Lower lobe of right lung (tissue), 2 donors: Measurements from ENCODE around the gene HECTD4. TPM values are rescaled to one million over a fixed set of nuclear protein-coding genes. Genes with fewer than 3 reads are reported as not detected.

Experiments
- ATAC-seq, 2 donors: fragments of 200-7000 bp; cut with Tn5 transposase; one replicate each; pipeline ENCODE4 v1.9.1; 2020 to 2022; ENCODE audit warnings: mild to moderate bottlenecking in 2 of 2, moderate library complexity in 2 of 2
- DNase-seq: peaks from one replicate; pipeline ENCODE4 v3.0.0-alpha.2; 2020
- H3K27ac ChIP-seq: fragments of 200-600 bp; one replicate; pipeline ENCODE4 v1.8.0; 2022
- H3K27me3 ChIP-seq: fragments of 200-600 bp; one replicate; pipeline ENCODE4 v1.8.0; 2022; ENCODE audit warnings: low read depth
- H3K36me3 ChIP-seq: fragments of 200-600 bp; one replicate; pipeline ENCODE4 v1.8.0; 2022; ENCODE audit warnings: mild to moderate bottlenecking
- H3K4me1 ChIP-seq: fragments of 200-600 bp; one replicate; pipeline ENCODE4 v1.8.0; 2022
- H3K4me3 ChIP-seq: fragments of 200-600 bp; one replicate; pipeline ENCODE4 v1.8.0; 2022; ENCODE audit warnings: mild to moderate bottlenecking
- H3K9me3 ChIP-seq: fragments of 200-600 bp; one replicate; pipeline ENCODE4 v1.8.0; 2022
- intact Hi-C: fragments of 100-400 bp; cut with DNase I; formaldehyde crosslinking; loops from one replicate; pipeline ENCODE4 v1.11.0; 2022
- total RNA-seq: library from RNA; stranded (reverse); fragmentation: NEBNext Ultra II Directional; extraction: Animal tissue kit (Norgen Biotek cat#: 25700); gene quantifications from one replicate; pipeline ENCODE4 v1.2.1, GENCODE V29; 2021
- TF ChIP-seq, protein P1 (sequence below): fragments of 200-600 bp; IDR thresholded peaks from one replicate; pipeline ENCODE4 v1.8.0; 2022; ENCODE audit warnings: antibody characterized with exemption, mild to moderate bottlenecking
- donor health status: DM: no; HTN: yes; CAD: no; lungs with severe emphysema.

Gene HECTD4
- total RNA-seq, 1 donor from 2014 or later = 54.8 TPM

- TF ChIP-seq, protein P1, sequence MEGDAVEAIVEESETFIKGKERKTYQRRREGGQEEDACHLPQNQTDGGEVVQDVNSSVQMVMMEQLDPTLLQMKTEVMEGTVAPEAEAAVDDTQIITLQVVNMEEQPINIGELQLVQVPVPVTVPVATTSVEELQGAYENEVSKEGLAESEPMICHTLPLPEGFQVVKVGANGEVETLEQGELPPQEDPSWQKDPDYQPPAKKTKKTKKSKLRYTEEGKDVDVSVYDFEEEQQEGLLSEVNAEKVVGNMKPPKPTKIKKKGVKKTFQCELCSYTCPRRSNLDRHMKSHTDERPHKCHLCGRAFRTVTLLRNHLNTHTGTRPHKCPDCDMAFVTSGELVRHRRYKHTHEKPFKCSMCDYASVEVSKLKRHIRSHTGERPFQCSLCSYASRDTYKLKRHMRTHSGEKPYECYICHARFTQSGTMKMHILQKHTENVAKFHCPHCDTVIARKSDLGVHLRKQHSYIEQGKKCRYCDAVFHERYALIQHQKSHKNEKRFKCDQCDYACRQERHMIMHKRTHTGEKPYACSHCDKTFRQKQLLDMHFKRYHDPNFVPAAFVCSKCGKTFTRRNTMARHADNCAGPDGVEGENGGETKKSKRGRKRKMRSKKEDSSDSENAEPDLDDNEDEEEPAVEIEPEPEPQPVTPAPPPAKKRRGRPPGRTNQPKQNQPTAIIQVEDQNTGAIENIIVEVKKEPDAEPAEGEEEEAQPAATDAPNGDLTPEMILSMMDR = no peak
- H3K27me3 ChIP-seq = no peaks in the 10 kb centered on the region
- intact Hi-C loops = no loop called here
- peaks cover 63% of the 10 kb centered on the region for H3K4me1 ChIP-seq
- H3K36me3 ChIP-seq = no peaks in the 10 kb centered on the region
- ATAC-seq (no peak), DNase-seq (no peak)
- peak overlapping the region; percentile 87 for H3K4me3 ChIP-seq
- no peaks in the 10 kb centered on the region for H3K9me3 ChIP-seq
- H3K27ac ChIP-seq = peak overlapping the region; percentile 96
These were observed 256.2 kb downstream of the HECTD4 start for GRCh38 chr12:112126000-112126438.

- TF ChIP-seq, protein P1 = no peak
These were observed 256.8 kb downstream of the HECTD4 start, which contains the start of gene TRAFD1 for GRCh38 chr12:112125250-112125999. TRAFD1 (plus strand) TSS chr12:112125560; CDS start chr12:112130523, 4,963 bp downstream.

DNA sequence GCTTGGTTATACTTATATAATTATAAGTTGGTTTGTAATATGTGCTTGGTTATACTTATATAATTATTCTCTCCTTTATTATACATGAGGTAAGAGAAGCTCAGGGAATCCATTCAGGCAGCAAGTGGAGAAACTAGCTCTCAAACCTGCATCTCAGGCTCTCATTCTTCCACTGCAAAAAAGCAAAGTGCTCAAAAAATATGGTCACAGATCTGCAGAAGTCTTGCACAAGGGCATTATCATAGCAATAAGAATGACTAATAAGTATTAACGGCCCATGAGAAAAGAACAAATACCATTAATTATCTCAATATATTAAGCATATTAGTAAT, 257.3 kb downstream of the HECTD4 start:
- Histone ChIP-seq H3K9me3 (no peaks in the 10 kb centered on the region), H3K4me3 (peak overlapping the region; percentile 87), H3K27ac (peak overlapping the region; percentile 96), H3K4me1 (peaks cover 53% of the 10 kb centered on the region), H3K36me3 (no peaks in the 10 kb centered on the region), H3K27me3 (no peaks in the 10 kb centered on the region)
- intact Hi-C loops = no loop called here
- TF ChIP-seq, protein P1 = no peak
- ATAC-seq = no peak
- no peak for DNase-seq

More at GRCh38 chr12:112125250-112125999, 256.8 kb downstream of the HECTD4 start, which contains the start of gene TRAFD1:
- Histone ChIP-seq H3K27ac (peak within 1 kb of the TSS; percentile 96), H3K4me1 (peaks cover 59% of the 10 kb centered on the region), H3K4me3 (peak within 1 kb of the TSS; percentile 87), H3K27me3 (no peaks in the 10 kb centered on the region), H3K36me3 (no peaks in the 10 kb centered on the region), H3K9me3 (no peaks in the 10 kb centered on the region)
- DNase-seq (peak; percentile 97), ATAC-seq (peak; percentile 99 to 100)
- intact Hi-C loops = no loop called here

GRCh38 chr12:112122823-112123690, 259.2 kb downstream of the HECTD4 start:
- H3K27ac ChIP-seq = peak overlapping the region; percentile 56
- ATAC-seq = no peak
- peaks cover 35% of the 10 kb centered on the region for H3K4me1 ChIP-seq

More at GRCh38 chr12:112122823-112123690, 259.2 kb downstream of the HECTD4 start:
- intact Hi-C loops = no loop called here
- Histone ChIP-seq H3K9me3 (no peaks in the 10 kb centered on the region), H3K4me3 (no peak overlapping the region), H3K27me3 (no peaks in the 10 kb centered on the region), H3K36me3 (no peaks in the 10 kb centered on the region)
- no peak for DNase-seq
- TF ChIP-seq, protein P1 = no peak
